Endothelial cell (in vitro differentiated cells): ENCODE results near the gene BICD2. TPM values are rescaled to one million over a fixed set of nuclear protein-coding genes. Genes with fewer than 3 reads are reported as not detected.

Experiments used
- DNase-seq: peaks from one replicate; pipeline ENCODE4 v3.0.0; 2021; ENCODE audit warnings: low spot score
- H3K27ac Mint-ChIP-seq: one replicate; pipeline ENCODE4 v1.8.0; 2021; ENCODE audit warnings: mixed read lengths, inconsistent platforms; ENCODE audit not compliant: unreplicated experiment
- H3K27me3 Mint-ChIP-seq: one replicate; pipeline ENCODE4 v1.8.0; 2021; ENCODE audit warnings: mild to moderate bottlenecking, moderate library complexity, mixed read lengths, inconsistent platforms; ENCODE audit not compliant: unreplicated experiment
- H3K36me3 Mint-ChIP-seq: one replicate; pipeline ENCODE4 v1.8.0; 2021; ENCODE audit warnings: mild to moderate bottlenecking, low read depth, mixed read lengths, inconsistent platforms; ENCODE audit not compliant: unreplicated experiment
- H3K4me1 Mint-ChIP-seq: one replicate; pipeline ENCODE4 v1.8.0; 2021; ENCODE audit warnings: mild to moderate bottlenecking, mixed read lengths, inconsistent platforms; ENCODE audit not compliant: unreplicated experiment
- H3K4me3 Mint-ChIP-seq: one replicate; pipeline ENCODE4 v1.8.0; 2021; ENCODE audit warnings: mild to moderate bottlenecking, mixed read lengths, inconsistent platforms; ENCODE audit not compliant: unreplicated experiment
- H3K9me3 Mint-ChIP-seq: one replicate; pipeline ENCODE4 v1.8.0; 2021; ENCODE audit warnings: mixed read lengths, inconsistent platforms; ENCODE audit not compliant: unreplicated experiment
- CTCF ChIP-seq: fragments of 200-600 bp; sonication (generic); IDR thresholded peaks from one replicate; pipeline ENCODE4 v1.5.0; 2021; ENCODE audit warnings: antibody characterized with exemption; ENCODE audit not compliant: unreplicated experiment
- total RNA-seq: library from RNA; stranded (reverse); fragmentation: NEBNext Ultra II Directional; extraction: Animal tissue kit (Norgen Biotek cat#: 25700); gene quantifications from one replicate; pipeline ENCODE4 v1.2.1, GENCODE V29; 2021; ENCODE audit not compliant: unreplicated experiment

Gene BICD2
- total RNA-seq, 1 donor from 2014 or later = 31.8 TPM

- H3K4me1 Mint-ChIP-seq = peaks cover 2% of the 10 kb centered on the region
- H3K27ac Mint-ChIP-seq = no peak overlapping the region
- H3K27me3 Mint-ChIP-seq = peaks cover 4% of the 10 kb centered on the region
- TF ChIP-seq CTCF = no peak
- no peak for DNase-seq
- no peak overlapping the region for H3K4me3 Mint-ChIP-seq
- H3K9me3 Mint-ChIP-seq = no peaks in the 10 kb centered on the region
- H3K36me3 Mint-ChIP-seq = no peaks in the 10 kb centered on the region
Measured at GRCh38 chr9:92795000-92795399, 30.4 kb upstream of the BICD2 start.

- H3K4me1 Mint-ChIP-seq = peaks cover 2% of the 10 kb centered on the region
- no peaks in the 10 kb centered on the region for H3K36me3 Mint-ChIP-seq
- H3K9me3 Mint-ChIP-seq = no peaks in the 10 kb centered on the region
- H3K4me3 Mint-ChIP-seq = no peak overlapping the region
- peaks cover 4% of the 10 kb centered on the region for H3K27me3 Mint-ChIP-seq
- no peak for DNase-seq
- no peak overlapping the region for H3K27ac Mint-ChIP-seq
- TF ChIP-seq CTCF = no peak
Measured at GRCh38 chr9:92794426-92794825, 29.8 kb upstream of the BICD2 start.

GRCh38 chr9:92790542-92791527, 26.2 kb upstream of the BICD2 start:
- H3K4me3 Mint-ChIP-seq = no peak overlapping the region
- no peak overlapping the region for H3K27ac Mint-ChIP-seq
- H3K9me3 Mint-ChIP-seq = no peaks in the 10 kb centered on the region
- no peaks in the 10 kb centered on the region for H3K36me3 Mint-ChIP-seq
- H3K4me1 Mint-ChIP-seq = peaks cover 2% of the 10 kb centered on the region
- DNase-seq = peak; percentile 81
- peak; percentile 83 for TF ChIP-seq CTCF
- H3K27me3 Mint-ChIP-seq = peaks cover 1% of the 10 kb centered on the region

GRCh38 chr9:92786298-92786697, 21.7 kb upstream of the BICD2 start:
- no peak for DNase-seq
- Mint-ChIP-seq H3K27ac (no peak overlapping the region), H3K36me3 (no peaks in the 10 kb centered on the region), H3K27me3 (peaks cover 1% of the 10 kb centered on the region), H3K4me3 (no peak overlapping the region), H3K4me1 (no peaks in the 10 kb centered on the region), H3K9me3 (no peaks in the 10 kb centered on the region)
- no peak for TF ChIP-seq CTCF

GRCh38 chr9:92781899-92782298, 17.3 kb upstream of the BICD2 start:
- no peaks in the 10 kb centered on the region for H3K27me3 Mint-ChIP-seq
- no peak overlapping the region for H3K27ac Mint-ChIP-seq
- no peaks in the 10 kb centered on the region for H3K4me1 Mint-ChIP-seq
- DNase-seq = no peak
- H3K36me3 Mint-ChIP-seq = no peaks in the 10 kb centered on the region
- no peaks in the 10 kb centered on the region for H3K9me3 Mint-ChIP-seq
- no peak overlapping the region for H3K4me3 Mint-ChIP-seq
- no peak for TF ChIP-seq CTCF
